Measurements from ENCODE around the gene PLEKHG5.

The PLEKHG5 gene

DNA sequence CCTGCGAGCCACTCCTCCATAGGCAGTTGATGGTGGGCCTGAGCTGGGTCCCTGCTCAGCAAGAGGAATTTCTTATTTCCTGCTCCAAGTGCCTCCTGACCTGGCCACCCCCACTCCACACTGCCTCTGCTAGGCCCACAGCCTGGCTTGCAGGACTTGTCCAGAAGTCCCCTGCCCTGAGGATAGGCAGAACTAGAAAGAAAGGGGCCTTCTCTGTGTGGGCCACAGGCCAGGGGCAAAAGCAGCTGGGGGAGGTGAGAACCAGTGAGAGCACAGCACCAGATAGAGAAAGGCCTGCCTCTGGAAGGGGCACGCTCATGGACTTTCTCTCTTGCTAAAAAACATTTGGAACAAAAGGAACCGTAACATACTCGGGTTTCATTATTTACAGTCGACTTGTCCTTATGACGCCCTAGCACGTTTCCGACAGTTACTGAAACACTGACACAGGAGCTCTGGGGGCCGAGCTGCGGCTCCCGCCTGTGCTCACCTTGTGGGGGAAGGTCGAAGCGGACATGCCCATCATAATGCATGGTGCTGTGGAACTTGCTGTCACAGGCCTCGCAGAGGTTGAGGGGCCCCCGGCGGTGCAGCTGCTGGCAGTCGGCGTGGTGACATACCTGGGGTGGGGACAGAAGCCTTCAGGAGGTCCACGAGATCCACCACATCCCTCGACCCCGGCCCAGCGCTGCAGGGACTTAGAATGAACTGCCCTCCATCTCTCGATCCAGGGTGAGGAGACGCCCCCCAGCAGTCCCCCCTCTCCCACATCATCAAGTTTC is 14.2 kb downstream of the PLEKHG5 start:
- DNase-seq (ENCODE audit: low read depth in 2 of 2), result no peak

GRCh38 chr1:6476483-6476882 is 15.0 kb downstream of the PLEKHG5 start:
- DNase-seq (ENCODE audit: low read depth in 2 of 2), result no peak

DNA sequence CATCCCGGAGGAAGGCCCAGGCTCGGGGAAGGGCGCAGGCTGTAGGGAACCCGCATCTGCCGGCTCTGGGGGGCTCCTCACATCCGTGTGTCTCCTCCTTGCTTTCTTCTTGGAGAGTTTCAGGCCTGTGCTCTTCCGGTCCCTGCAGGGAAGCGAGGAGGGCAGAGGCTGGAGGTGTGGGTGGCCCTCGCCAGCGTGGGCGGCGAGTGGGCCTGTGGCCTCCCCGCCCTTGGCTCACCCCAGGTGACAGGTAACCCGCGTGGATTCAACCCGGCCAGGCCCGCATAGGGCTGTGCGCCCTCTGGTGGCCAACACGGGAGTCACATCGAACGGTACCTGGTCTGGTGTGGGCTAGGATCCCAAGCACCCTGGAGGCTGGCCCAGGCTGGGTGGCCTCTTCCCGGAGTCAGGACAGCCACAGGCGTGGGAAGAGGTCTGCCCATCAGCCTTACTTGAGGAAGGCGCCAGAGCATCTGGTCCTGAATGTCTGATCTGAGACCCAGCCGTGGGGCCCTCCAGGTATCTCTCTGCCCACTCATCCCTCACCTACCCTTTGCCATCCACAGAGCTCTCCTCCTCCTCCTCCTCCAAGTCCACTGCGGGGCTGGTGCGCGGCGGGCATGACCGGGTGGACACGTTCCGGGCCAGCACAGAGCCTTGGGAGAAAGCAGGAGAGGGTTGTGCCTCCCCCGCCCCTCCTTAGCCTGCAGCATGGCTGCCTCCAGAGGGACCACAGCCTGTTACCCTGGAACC is 15.9 kb downstream of the PLEKHG5 start:
- DNase-seq (ENCODE audit: low read depth in 2 of 2), result no peak

DNA sequence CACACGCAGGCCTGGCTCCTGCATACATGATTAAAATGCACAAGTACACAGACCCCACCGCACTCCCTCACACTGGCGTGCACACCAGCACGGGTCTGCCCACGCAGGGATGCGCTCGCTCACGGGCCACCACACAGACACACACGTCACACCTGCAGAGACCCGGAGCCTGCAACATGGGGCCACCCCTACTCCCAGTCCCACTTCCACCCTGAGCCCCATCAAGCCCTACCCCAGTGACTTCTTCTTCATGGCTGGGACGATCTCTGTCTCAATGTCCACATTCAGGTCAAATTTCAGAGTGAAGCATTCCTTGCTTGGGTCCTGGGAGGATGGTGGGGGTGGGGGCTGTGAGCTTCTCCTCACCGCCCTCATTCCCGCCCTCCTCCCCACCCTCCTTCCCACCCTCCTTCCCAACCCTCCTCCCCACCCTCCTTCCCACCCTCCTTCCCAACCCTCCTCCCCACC is 16.6 kb downstream of the PLEKHG5 start:
- no peak for DNase-seq (ENCODE audit: low read depth in 2 of 2)

- no peak for DNase-seq (ENCODE audit: low read depth in 2 of 2)
These were observed 17.3 kb downstream of the PLEKHG5 start for GRCh38 chr1:6473974-6474814.

- DNase-seq (ENCODE audit: low read depth in 2 of 2), result no peak
These were observed 18.3 kb downstream of the PLEKHG5 start for GRCh38 chr1:6473156-6473555.

- no peak for DNase-seq (ENCODE audit: low read depth in 2 of 2)
These were observed 19.1 kb downstream of the PLEKHG5 start for GRCh38 chr1:6472391-6472790.

- DNase-seq (ENCODE audit: low read depth in 2 of 2), result no peak
These were observed 19.5 kb downstream of the PLEKHG5 start for GRCh38 chr1:6471970-6472368.

DNA sequence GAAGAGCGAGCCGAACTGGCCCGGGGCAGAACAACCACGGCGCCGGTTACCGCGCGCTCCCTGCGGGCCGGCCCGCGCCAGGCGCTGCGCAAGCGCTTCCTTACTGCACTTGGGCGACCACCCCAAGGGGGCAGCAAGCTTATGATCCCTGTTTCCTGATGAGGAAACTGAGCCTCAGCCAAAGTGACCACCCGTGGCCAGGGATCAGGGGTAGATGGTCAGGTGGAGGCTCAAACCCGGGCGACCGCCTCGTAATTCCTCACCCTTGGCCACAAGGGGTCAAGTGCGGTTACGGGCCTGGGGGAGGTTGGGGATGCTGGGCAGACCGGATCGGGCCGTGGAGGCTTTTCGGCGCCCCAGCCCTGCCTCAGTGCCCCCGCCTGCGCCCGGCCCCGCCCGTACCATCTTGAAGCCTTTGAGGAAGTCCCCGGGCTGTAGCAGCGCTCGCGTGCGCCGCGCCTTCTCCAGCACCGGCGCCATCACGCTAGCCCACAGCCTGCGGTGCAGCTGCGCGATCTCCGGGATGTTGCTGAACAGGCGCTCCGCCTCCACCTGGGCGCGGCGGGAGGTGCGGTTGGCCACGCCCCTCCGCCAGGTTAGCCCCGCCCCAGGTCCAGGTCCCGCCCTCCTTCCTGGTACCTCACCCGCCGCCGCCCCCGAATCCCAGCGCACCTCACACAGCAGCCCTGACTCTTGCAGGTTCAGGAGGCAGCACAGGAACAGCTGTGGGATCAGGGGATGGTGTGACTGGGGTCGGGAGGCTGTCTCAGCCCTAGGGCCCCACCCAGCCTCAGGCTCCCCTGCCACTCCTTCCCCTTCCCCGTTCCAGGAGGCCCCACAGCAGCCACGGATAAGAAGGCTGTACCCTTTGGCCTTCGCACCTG is 20.1 kb downstream of the PLEKHG5 start:
- DNase-seq (ENCODE audit: low read depth in 2 of 2), result no peak

GRCh38 chr1:6470132-6471085 is 21.1 kb downstream of the PLEKHG5 start:
- DNase-seq (ENCODE audit: low read depth in 2 of 2), result no peak

DNA sequence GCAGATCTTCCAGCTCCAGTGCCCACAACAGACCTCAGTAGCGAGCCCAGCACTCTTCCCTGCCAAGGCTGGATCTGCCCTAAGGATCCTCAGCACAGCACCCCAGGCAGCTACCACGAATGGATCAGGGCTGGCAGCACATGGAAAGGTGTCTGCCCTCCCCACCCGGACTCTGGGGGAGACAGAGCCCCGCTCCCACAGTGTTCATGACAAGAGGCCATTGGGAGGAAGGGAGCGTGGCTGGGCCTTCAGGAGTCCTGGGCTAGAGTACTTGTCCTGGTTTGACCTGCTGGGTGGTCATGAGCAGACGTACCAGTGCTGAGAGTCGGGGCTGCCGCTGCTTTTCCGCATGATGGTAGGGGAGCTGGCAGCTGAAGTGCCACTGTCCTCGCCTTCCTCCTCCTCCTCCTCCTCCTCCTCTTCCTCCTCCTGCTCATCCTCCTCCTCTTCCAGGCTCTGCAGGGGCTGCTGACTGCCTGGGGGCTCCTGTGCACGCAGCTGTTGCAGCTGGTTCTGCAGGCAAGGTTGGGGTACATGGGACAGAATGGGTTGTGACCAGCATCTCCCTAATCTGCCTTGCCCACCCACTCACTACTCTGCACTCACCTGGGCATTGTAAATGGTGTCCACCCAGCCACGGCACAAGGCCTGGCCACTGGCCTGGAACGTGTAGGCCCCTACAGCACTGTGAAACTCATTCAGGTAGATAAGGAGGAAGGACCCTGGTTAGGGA is 22.6 kb downstream of the PLEKHG5 start:
- DNase-seq (ENCODE audit: low read depth in 2 of 2), result no peak

DNA sequence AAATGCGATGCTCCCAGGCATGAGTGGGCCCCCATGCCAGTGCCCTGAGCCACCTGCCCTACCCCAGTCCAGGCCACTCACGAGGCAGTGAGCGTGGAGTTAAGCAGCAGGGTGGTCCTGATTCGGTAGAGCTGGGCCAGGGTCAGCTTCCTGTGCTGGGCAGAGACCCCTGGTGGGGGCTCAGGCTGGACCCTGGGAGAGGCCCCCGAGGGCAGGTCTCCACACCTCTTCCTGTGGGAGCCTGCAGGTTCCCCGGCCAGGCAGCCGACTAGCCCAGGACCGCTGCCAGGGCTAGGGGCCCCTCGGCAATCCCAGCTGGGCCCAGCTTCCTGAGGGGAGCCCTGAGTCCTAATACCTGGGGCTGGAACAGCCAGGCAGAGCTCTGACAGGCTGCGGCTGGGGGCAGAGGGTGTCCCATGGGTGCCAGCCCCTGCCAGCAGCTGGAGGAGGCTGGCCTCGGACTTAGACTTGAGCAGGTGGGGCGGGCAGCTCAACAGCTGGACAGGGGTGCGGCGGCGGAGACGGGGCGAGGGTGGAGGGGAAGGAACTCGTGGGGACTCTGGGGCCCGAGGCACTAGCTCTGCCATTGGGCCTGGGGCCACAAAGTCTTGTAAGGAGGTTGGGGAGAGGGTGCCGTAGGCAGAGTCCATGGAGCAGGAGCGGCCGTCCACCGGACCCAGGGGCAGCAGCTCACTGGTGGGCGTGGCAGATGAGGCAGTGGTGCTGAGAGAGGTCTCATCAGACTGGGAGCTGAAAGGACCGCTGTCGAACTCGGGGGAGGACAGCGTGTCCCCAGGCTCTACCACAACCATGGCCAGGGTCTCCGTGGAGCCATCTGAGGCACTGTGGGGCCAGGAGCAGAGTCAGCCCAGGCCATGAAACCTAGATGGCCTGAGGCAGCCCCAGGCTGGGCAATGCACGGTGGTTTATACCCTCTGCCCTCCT is 23.5 kb downstream of the PLEKHG5 start:
- no peak for DNase-seq (ENCODE audit: low read depth in 2 of 2)

DNA sequence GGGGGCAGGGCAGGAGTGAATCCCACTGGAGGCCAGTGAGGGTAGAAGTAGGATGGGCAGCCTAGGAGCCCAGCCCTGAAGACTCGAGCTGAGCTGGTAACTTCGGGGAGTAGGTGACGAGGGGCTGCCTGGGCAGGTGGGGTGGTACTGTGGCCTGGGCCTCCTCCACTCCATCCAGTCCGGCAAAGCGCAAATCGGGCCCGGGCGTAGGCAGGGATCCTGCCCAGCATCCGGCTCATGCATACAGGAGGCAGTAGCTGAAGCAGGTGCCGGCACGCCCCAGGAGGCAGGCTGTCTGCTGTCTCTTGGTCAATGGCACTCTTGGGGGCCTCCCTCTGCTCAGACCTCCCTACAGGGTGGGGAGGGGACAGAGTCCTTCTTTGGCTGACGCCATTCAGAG is 24.2 kb downstream of the PLEKHG5 start:
- no peak for DNase-seq (ENCODE audit: low read depth in 2 of 2)

DNA sequence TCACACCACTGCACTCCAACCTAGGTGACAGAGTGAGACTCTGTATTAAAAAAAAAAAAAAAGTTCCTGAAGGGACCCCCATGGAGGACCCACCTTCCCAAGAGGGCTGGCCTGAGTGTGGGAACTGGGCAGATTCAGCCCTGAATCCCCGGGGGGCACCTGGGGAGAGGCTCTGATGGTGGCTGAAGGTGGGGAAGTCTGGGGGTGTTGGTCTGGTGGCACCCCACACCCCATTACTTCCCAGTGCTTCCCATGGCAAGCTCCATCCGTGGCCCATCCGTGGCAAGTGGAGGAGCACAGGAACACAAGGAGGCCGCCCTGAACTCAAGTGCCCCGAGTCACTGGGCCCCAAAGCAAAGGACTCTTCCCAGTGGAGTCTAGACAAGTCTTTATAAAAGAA is 24.7 kb downstream of the PLEKHG5 start:
- DNase-seq (ENCODE audit: low read depth in 2 of 2), result no peak

DNA sequence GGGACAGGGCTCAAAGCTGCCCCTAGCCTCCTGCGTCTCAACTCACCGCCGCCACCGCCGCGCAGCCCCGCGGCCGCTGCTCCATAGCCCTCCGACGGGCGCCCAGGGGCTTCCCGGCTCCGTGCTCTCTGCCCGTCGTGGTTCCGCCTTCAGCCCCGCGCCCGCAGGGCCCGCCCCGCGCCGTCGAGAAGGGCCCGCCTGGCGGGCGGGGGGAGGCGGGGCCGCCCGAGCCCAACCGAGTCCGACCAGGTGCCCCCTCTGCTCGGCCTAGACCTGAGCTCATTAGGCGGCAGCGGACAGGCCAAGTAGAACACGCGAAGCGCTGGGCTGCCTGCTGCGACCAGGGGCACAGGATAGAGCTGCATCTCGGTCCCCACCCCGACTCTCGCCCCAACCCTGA is 25.4 kb downstream of the PLEKHG5 start, which contains the start of gene TNFRSF25:
Gene TNFRSF25 (minus strand): TSS at position 151 of the 400 bp plus-strand sequence. CDS start 66 bp downstream, at position 85.
- no peak for DNase-seq (ENCODE audit: low read depth in 2 of 2)

DNA sequence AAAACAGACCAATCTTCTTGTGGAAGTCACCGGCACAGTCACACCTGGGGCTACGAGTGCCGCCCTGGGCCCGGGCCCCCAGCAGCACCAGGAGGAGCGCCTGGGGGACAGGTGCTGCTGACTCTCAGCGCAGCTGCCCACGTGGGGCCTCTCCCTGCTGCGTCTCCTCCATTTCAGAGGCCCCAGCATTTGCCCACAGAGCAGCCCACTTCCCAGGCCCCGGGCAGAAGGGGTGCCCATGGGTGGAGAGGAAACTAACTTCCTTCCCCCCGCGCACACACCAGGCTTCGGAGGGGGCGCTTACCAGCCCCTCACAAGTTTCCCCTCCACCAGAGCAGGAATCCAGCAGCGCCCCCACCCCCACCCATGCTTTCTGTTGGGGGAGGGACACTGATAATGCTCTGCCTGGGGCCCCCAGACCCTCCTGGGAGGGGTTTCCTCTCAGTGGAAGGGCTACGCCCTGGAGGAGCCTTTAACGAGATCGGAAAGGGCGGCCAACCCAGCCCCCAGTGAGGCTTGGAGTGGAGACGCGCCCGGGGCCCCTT is 25.9 kb downstream of the PLEKHG5 start:
- DNase-seq (ENCODE audit: low read depth in 2 of 2), result no peak

DNA sequence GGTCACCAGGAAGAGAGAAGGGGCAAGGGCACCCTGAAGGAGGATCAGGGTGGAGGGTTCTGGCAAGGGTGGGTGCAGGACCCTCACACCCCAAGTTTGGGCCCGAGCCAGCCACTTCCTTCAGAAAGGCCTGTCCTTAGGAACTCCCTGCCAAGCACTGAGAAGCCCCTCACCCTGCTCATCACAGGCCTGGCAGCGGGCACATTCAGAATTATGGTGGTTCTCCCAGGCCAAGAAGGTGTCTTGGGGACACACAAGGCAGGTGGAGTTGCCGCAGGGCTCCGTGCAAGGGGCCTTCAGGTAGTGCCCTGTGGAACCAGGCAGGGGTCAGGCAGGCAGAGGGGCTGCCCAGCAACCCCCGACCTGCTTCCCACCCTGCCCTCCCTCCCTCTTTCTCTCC is 26.6 kb downstream of the PLEKHG5 start:
- no peak for DNase-seq (ENCODE audit: low read depth in 2 of 2)

DNA sequence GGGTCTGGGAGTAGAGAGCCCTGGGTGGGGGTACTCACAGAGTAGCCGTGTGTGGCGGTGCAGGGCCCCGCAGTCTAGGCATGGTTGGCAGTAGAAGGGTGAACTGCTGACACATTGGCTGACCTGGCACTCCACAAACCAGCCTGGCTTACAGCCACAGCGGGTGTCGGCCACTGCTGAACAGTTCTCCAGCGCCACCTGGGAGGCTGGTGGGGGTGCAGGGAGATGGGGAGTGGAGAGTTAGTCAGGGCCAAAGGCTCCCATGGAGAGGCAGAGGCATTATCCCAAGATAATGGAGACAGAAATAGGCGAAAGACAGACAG is 27.0 kb downstream of the PLEKHG5 start:
- DNase-seq (ENCODE audit: low read depth in 2 of 2), result no peak

Data from fibroblast of skin of left biceps (primary cell).